Measurements from ENCODE around the gene SMOC2. TPM values are rescaled to one million over a fixed set of nuclear protein-coding genes. Genes with fewer than 3 reads are reported as not detected.

SMOC2 gene
- 0.33 and 1.1 TPM in 2 replicates for total RNA-seq

GRCh38 chr6:168440520-168441433, at the start of gene SMOC2:
SMOC2 (plus strand) TSS chr6:168441184; CDS start chr6:168441371, 187 bp downstream.

Other genes starting within 250 kb of the SMOC2 start
- 0.63 and 1.5 TPM in 2 replicates for gene DACT2, start 121.4 kb upstream of the SMOC2 start, total RNA-seq

Measured in airway epithelial cell (primary cell).